ENCODE measurements around the gene KLHL17. TPM values are rescaled to one million over a fixed set of nuclear protein-coding genes. Genes with fewer than 3 reads are reported as not detected.

The KLHL17 gene
- total RNA-seq, 1 donor from 2014 or later = 19.6 TPM

GRCh38 chr1:942411-942821 lies 18.0 kb upstream of the KLHL17 start:
- Histone ChIP-seq H3K4me1 (peaks cover 41% of the 10 kb centered on the region), H3K4me3 (peak overlapping the region; percentile 38 to 59), H3K27me3 (peaks cover 6% of the 10 kb centered on the region), H3K36me3 (peaks cover 0 to 7% of the 10 kb centered on the region in 2 donors), H3K27ac (peak overlapping the region; percentile 72), H3K9me3 (no peaks in the 10 kb centered on the region)
- intact Hi-C loops (cut with DNase I) = no loop called here
- TF ChIP-seq CTCF (IDR thresholded peaks at IDR 0.05) (no peak), POLR2A (IDR thresholded peaks at IDR 0.05) (no peak), POLR2AphosphoS5 (IDR thresholded peaks at IDR 0.05; ENCODE audit: insufficient read depth in 1 of 2, low read depth in 1 of 2) (no peak)
- no peak for DNase-seq (ENCODE audit: extremely low spot score in 2 of 2)

GRCh38 chr1:942864-943533 lies 17.4 kb upstream of the KLHL17 start:
- peak overlapping the region in 1 of 2 donors; percentile 59 for H3K4me3 ChIP-seq
- peaks cover 6% of the 10 kb centered on the region for H3K27me3 ChIP-seq
- intact Hi-C loops (cut with DNase I) = no loop called here
- H3K9me3 ChIP-seq = no peaks in the 10 kb centered on the region
- H3K4me1 ChIP-seq = peaks cover 41% of the 10 kb centered on the region
- H3K27ac ChIP-seq = peak overlapping the region; percentile 72
- peaks cover 0 to 10% of the 10 kb centered on the region in 2 donors for H3K36me3 ChIP-seq
- TF ChIP-seq CTCF (IDR thresholded peaks at IDR 0.05) = no peak
- peak in 1 of 2 donors; percentile 66 for TF ChIP-seq POLR2AphosphoS5 (IDR thresholded peaks at IDR 0.05; ENCODE audit: insufficient read depth in 1 of 2, low read depth in 1 of 2)
- TF ChIP-seq POLR2A (IDR thresholded peaks at IDR 0.05) = no peak
- DNase-seq (ENCODE audit: extremely low spot score in 2 of 2) = no peak

GRCh38 chr1:943545-944340 lies 16.6 kb upstream of the KLHL17 start:
- TF ChIP-seq POLR2A (IDR thresholded peaks at IDR 0.05) (no peak), POLR2AphosphoS5 (IDR thresholded peaks at IDR 0.05; ENCODE audit: insufficient read depth in 1 of 2, low read depth in 1 of 2) (no peak), CTCF (IDR thresholded peaks at IDR 0.05) (no peak)
- H3K27me3 ChIP-seq = peaks cover 6% of the 10 kb centered on the region
- no peaks in the 10 kb centered on the region for H3K9me3 ChIP-seq
- H3K27ac ChIP-seq = peak overlapping the region; percentile 72
- peaks cover 41% of the 10 kb centered on the region for H3K4me1 ChIP-seq
- DNase-seq (ENCODE audit: extremely low spot score in 2 of 2) = no peak
- peak overlapping the region in 1 of 2 donors; percentile 23 for H3K4me3 ChIP-seq
- intact Hi-C loops (cut with DNase I) = no loop called here
- peaks cover 0 to 16% of the 10 kb centered on the region in 2 donors for H3K36me3 ChIP-seq

- TF ChIP-seq POLR2A (IDR thresholded peaks at IDR 0.05) (no peak), CTCF (IDR thresholded peaks at IDR 0.05) (no peak), POLR2AphosphoS5 (IDR thresholded peaks at IDR 0.05; ENCODE audit: insufficient read depth in 1 of 2, low read depth in 1 of 2) (peak in 1 of 2 donors; percentile 57)
- H3K27ac ChIP-seq = peak overlapping the region; percentile 72
- peaks cover 0 to 22% of the 10 kb centered on the region in 2 donors for H3K36me3 ChIP-seq
- intact Hi-C loops (cut with DNase I) = no loop called here
- H3K4me3 ChIP-seq = peak overlapping the region in 1 of 2 donors; percentile 23
- H3K4me1 ChIP-seq = peaks cover 40% of the 10 kb centered on the region
- H3K9me3 ChIP-seq = no peaks in the 10 kb centered on the region
- H3K27me3 ChIP-seq = peaks cover 6% of the 10 kb centered on the region
- no peak for DNase-seq (ENCODE audit: extremely low spot score in 2 of 2)
Measured at GRCh38 chr1:944341-945325, 15.8 kb upstream of the KLHL17 start.

Measured in vagina (tissue), 2 donors.